Measurements from ENCODE around the gene PTPRT.

The PTPRT gene

GRCh38 chr20:42346189-42347170 lies 843.2 kb downstream of the PTPRT start:
- in situ Hi-C loops (cut with MboI; ENCODE audit: low pct_unique_long_range_greater_than_20kb, low sequenced_read_pairs, unreplicated experiment), result no loop called here
- TF ChIP-seq, protein P1, sequence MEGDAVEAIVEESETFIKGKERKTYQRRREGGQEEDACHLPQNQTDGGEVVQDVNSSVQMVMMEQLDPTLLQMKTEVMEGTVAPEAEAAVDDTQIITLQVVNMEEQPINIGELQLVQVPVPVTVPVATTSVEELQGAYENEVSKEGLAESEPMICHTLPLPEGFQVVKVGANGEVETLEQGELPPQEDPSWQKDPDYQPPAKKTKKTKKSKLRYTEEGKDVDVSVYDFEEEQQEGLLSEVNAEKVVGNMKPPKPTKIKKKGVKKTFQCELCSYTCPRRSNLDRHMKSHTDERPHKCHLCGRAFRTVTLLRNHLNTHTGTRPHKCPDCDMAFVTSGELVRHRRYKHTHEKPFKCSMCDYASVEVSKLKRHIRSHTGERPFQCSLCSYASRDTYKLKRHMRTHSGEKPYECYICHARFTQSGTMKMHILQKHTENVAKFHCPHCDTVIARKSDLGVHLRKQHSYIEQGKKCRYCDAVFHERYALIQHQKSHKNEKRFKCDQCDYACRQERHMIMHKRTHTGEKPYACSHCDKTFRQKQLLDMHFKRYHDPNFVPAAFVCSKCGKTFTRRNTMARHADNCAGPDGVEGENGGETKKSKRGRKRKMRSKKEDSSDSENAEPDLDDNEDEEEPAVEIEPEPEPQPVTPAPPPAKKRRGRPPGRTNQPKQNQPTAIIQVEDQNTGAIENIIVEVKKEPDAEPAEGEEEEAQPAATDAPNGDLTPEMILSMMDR (IDR thresholded peaks at IDR 0.05; ENCODE audit: extremely low read depth, insufficient read depth, missing control alignments), result no peak
- no peak for DNase-seq (ENCODE audit: low spot score)

- TF ChIP-seq, protein P1 (IDR thresholded peaks at IDR 0.05; ENCODE audit: extremely low read depth, insufficient read depth, missing control alignments), result no peak
- in situ Hi-C loops (cut with MboI; ENCODE audit: low pct_unique_long_range_greater_than_20kb, low sequenced_read_pairs, unreplicated experiment), result no loop called here
- DNase-seq (ENCODE audit: low spot score), result no peak
Measured at GRCh38 chr20:42341654-42342053, 848.1 kb downstream of the PTPRT start.

GRCh38 chr20:42340368-42340767 lies 849.3 kb downstream of the PTPRT start:
- TF ChIP-seq, protein P1 (IDR thresholded peaks at IDR 0.05; ENCODE audit: extremely low read depth, insufficient read depth, missing control alignments), result no peak
- no peak for DNase-seq (ENCODE audit: low spot score)
- in situ Hi-C loops (cut with MboI; ENCODE audit: low pct_unique_long_range_greater_than_20kb, low sequenced_read_pairs, unreplicated experiment), result no loop called here

DNA sequence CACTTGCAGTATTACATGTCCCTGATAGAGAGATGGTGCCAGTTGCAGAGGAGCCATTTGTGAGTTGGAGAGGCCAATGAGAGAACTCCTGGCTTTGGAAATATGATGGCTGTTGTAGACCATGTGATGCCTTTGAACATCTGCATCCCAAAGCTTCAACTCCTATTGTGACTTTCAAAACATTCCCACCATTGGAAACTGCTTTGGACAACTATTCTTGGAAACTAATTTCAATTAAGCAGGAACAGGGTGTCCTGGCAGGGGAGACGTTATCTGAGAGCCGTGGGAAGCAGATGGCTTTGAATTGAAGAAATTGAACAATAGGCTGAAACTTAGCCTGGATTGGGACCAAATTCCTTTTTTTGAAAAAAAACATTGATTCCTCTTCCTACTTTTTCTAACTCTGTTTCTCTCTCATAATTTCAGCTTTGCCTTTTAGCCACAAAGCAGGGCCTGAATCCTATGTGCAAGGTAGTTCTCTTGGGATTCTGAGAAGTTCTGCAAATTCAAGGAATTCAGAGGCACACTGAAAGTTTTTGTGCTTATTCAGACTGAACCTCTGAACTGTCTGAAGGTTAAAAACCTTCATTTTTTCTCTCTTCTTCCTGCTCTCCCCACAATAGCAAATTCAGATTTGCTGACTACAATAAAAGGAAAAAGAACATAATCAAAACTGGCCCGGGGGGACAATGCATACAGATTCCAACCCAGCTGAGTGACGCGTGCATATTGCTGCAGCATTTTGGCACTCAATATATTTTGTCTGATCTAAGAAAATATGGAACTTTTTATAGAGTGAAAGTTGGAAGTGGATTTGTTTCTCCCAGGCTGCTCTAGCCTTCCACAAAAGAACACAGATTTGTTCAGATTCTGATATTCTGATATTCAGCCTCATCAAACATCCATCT lies 851.2 kb downstream of the PTPRT start:
- in situ Hi-C loops (cut with MboI; ENCODE audit: low pct_unique_long_range_greater_than_20kb, low sequenced_read_pairs, unreplicated experiment), result no loop called here
- DNase-seq (ENCODE audit: low spot score), result no peak
- TF ChIP-seq, protein P1 (IDR thresholded peaks at IDR 0.05; ENCODE audit: extremely low read depth, insufficient read depth, missing control alignments), result no peak

- TF ChIP-seq, protein P1 (IDR thresholded peaks at IDR 0.05; ENCODE audit: extremely low read depth, insufficient read depth, missing control alignments), result no peak
- in situ Hi-C loops (cut with MboI; ENCODE audit: low pct_unique_long_range_greater_than_20kb, low sequenced_read_pairs, unreplicated experiment), result no loop called here
- DNase-seq (ENCODE audit: low spot score), result no peak
Measured at GRCh38 chr20:42336576-42336975, 853.1 kb downstream of the PTPRT start.

DNA sequence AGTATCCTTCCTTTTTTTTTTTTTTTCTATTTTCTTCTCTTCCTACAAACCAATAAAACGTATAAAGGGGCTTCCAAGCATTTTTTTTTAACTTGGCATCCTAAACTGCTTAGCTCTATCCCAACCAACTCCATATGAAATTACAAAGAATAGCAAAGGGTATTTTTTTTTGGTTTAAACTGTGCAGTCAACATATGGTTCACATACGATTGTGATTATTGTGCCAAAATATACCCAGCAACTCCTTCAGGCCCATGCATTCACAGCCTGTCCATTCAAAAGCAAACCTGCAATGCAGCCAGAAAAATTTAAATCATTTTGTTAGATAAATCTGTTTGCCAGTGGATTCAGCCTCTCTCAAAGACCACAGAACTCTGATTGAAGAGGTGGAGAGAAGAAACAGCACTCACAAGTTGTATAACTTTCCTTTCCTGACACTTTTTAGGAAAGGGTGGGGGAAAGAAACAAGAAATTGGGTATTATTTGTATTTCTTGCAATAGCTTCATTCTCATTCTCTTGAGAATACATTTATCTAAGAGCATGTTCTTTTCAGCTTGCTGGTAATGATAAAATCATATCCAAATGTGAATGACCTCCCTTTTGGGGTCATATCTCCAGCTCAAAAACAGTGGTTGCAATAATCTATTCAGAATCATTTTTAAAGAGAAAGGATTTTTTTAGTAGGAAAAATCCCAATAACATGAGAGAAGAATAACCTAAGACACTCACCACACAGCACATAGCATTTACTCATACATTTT lies 870.3 kb downstream of the PTPRT start:
- DNase-seq (ENCODE audit: low spot score), result no peak
- TF ChIP-seq, protein P1 (IDR thresholded peaks at IDR 0.05; ENCODE audit: extremely low read depth, insufficient read depth, missing control alignments), result no peak
- in situ Hi-C loops (cut with MboI; ENCODE audit: low pct_unique_long_range_greater_than_20kb, low sequenced_read_pairs, unreplicated experiment), result no loop called here

All from GM13977 (cell line).